Measurements from ENCODE around the gene DENND1A.

DNA sequence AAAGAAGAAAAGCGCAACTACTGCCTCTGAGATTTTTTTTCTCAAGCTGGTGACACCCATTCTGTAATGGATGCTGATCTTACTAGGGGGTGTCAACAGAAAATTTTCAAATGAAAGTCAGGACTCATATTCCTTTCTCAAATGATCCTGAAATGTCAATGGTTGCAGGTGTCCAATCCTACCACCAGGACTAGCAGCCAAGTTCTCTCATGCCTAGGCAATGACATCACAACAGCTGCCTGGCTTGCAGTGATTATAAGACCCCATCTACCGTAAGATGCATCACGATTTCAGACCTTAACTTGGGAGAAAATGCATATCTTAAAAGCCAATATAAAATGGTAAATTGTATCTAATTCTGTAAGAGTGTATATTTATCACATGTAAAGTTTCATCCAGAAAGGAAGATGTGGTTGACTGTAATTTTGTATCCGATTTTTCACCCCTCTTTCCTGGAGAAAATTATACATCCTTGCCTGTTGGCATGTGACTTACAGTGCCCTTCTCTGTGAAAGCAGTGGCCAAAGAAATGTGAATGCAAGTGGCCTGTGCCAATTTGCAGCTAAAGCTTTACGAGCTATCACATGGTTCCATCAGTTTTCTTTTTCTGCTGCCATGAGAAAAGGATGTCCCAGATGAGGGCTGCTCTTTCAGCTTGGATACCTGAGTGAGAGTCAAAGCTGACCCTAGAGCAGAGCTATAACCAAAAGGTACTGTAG lies 104.4 kb downstream of the DENND1A start:
- TF ChIP-seq, protein P1, sequence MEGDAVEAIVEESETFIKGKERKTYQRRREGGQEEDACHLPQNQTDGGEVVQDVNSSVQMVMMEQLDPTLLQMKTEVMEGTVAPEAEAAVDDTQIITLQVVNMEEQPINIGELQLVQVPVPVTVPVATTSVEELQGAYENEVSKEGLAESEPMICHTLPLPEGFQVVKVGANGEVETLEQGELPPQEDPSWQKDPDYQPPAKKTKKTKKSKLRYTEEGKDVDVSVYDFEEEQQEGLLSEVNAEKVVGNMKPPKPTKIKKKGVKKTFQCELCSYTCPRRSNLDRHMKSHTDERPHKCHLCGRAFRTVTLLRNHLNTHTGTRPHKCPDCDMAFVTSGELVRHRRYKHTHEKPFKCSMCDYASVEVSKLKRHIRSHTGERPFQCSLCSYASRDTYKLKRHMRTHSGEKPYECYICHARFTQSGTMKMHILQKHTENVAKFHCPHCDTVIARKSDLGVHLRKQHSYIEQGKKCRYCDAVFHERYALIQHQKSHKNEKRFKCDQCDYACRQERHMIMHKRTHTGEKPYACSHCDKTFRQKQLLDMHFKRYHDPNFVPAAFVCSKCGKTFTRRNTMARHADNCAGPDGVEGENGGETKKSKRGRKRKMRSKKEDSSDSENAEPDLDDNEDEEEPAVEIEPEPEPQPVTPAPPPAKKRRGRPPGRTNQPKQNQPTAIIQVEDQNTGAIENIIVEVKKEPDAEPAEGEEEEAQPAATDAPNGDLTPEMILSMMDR (IDR thresholded peaks at IDR 0.05; ENCODE audit: insufficient read depth, low read depth, low read length): peak; percentile 28
- TF ChIP-seq EZH2 (IDR thresholded peaks at IDR 0.05; ENCODE audit: insufficient read depth, low read length): no peak

Measured in astrocyte (in vitro differentiated cells and primary cell).